Measurements from ENCODE around the gene CAMK2G.
"Not testable (repeated sequence)": the region's sequence is repeated elsewhere in the genome, so short reads cannot be mapped to it uniquely, and the experiment has no call there.

Gene CAMK2G

GRCh38 chr10:73791871-73792400 lies 82.4 kb downstream of the CAMK2G start:
- no peak for DNase-seq (ENCODE audit: low spot score)

GRCh38 chr10:73790886-73791625 lies 83.3 kb downstream of the CAMK2G start:
- DNase-seq (ENCODE audit: low spot score): no peak

GRCh38 chr10:73789659-73790055 lies 84.7 kb downstream of the CAMK2G start:
- no peak for DNase-seq (ENCODE audit: low spot score)

- DNase-seq (ENCODE audit: low spot score): no peak
Measured at GRCh38 chr10:73788864-73789658, 85.3 kb downstream of the CAMK2G start.

- DNase-seq (ENCODE audit: low spot score): not testable (repeated sequence)
Measured at GRCh38 chr10:73787031-73787800, 87.1 kb downstream of the CAMK2G start.

GRCh38 chr10:73786512-73786885 lies 87.9 kb downstream of the CAMK2G start:
- no peak for DNase-seq (ENCODE audit: low spot score)

GRCh38 chr10:73785721-73786511 lies 88.4 kb downstream of the CAMK2G start:
- no peak for DNase-seq (ENCODE audit: low spot score)

GRCh38 chr10:73785211-73785720 lies 89.1 kb downstream of the CAMK2G start, which contains the start of gene ZSWIM8:
Gene ZSWIM8, plus strand, starts transcription at chr10:73785606. Its CDS starts 273 bp downstream, at chr10:73785879.
- DNase-seq (ENCODE audit: low spot score): peak; percentile 98

- DNase-seq (ENCODE audit: low spot score): no peak
Measured at GRCh38 chr10:73782749-73783085, 91.6 kb downstream of the CAMK2G start.

GRCh38 chr10:73781879-73782748 lies 92.2 kb downstream of the CAMK2G start, which contains the start of gene CHCHD1:
Gene CHCHD1, plus strand, starts transcription at chr10:73782048. Its CDS starts 28 bp downstream, at chr10:73782076.
- peak; percentile 90 for DNase-seq (ENCODE audit: low spot score)

GRCh38 chr10:73781548-73781878 lies 92.8 kb downstream of the CAMK2G start:
- DNase-seq (ENCODE audit: low spot score): no peak

GRCh38 chr10:73780966-73781365 lies 93.4 kb downstream of the CAMK2G start:
- no peak for DNase-seq (ENCODE audit: low spot score)

- no peak for DNase-seq (ENCODE audit: low spot score)
Measured at GRCh38 chr10:73780301-73780700, 94.1 kb downstream of the CAMK2G start.

GRCh38 chr10:73779539-73780197 lies 94.7 kb downstream of the CAMK2G start:
- no peak for DNase-seq (ENCODE audit: low spot score)

- no peak for DNase-seq (ENCODE audit: low spot score)
Measured at GRCh38 chr10:73779018-73779417, 95.3 kb downstream of the CAMK2G start.

GRCh38 chr10:73774637-73775036 lies 99.7 kb downstream of the CAMK2G start:
- no peak for DNase-seq (ENCODE audit: low spot score)

GRCh38 chr10:73773152-73773879 lies 101.0 kb downstream of the CAMK2G start:
- no peak for DNase-seq (ENCODE audit: low spot score)

GRCh38 chr10:73772281-73773151 lies 101.8 kb downstream of the CAMK2G start:
- peak; percentile 81 for DNase-seq (ENCODE audit: low spot score)
